Measurements from ENCODE around the gene RAB3D. TPM values are rescaled to one million over a fixed set of nuclear protein-coding genes. Genes with fewer than 3 reads are reported as not detected.
A peak's percentile ranks its signal among the peaks of the same experiment; 100 is the strongest.

The RAB3D gene
- total RNA-seq, 1 experiment from 2014 or later = 29.4 TPM

- H3K9ac ChIP-seq (ENCODE audit: extremely low read depth, insufficient read length, low read length) = no peak overlapping the region
- H3K4me3 Mint-ChIP-seq = peak overlapping the region in 1 of 2 experiments; percentile 89; a peak in 3 of 5 replicates
Measured at GRCh38 chr19:11338121-11338520, 1.3 kb downstream of the RAB3D start.

More at GRCh38 chr19:11338121-11338520, 1.3 kb downstream of the RAB3D start:
- Histone ChIP-seq H3K79me2 (ENCODE audit: insufficient read depth, low read length) (no peaks in the 10 kb centered on the region), H2BK120ac (ENCODE audit: low read depth, low read length, poor library complexity, severe bottlenecking) (no peak overlapping the region), H2BK12ac (ENCODE audit: insufficient read length, low read depth, low read length) (no peak overlapping the region), H3K23me2 (ENCODE audit: insufficient read length, low read depth, low read length, poor library complexity, severe bottlenecking) (peaks cover 8% of the 10 kb centered on the region), H3K9me3 (ENCODE audit: control insufficient read depth, low read depth, low read length) (no peaks in the 10 kb centered on the region), H3K56ac (ENCODE audit: insufficient read length, low read depth, low read length) (no peak overlapping the region), H2BK20ac (ENCODE audit: low read depth, low read length, poor library complexity, severe bottlenecking) (no peak overlapping the region), H3K4me2 (ENCODE audit: insufficient read depth, insufficient read length, low read length) (no peak overlapping the region), H3K27me3 (ENCODE audit: insufficient read depth, low read length) (no peaks in the 10 kb centered on the region), H2BK5ac (ENCODE audit: insufficient read length, low read length) (no peak overlapping the region), H4K8ac (replicated peaks; ENCODE audit: insufficient read length, low read depth, low read length) (no peak overlapping the region), H4K91ac (ENCODE audit: insufficient read length, low read depth, low read length) (no peak overlapping the region), H3K27ac (ENCODE audit: insufficient read length, low read depth, low read length) (no peak overlapping the region), H3K79me1 (ENCODE audit: insufficient read depth, low read depth, low read length, poor library complexity, severe bottlenecking) (no peaks in the 10 kb centered on the region), H3K18ac (ENCODE audit: insufficient read length, low read depth, low read length) (no peak overlapping the region), H4K20me1 (ENCODE audit: control insufficient read depth, insufficient read depth, insufficient read length) (no peaks in the 10 kb centered on the region), H3K14ac (ENCODE audit: insufficient read depth, low read length) (no peak overlapping the region), H2BK15ac (ENCODE audit: low read depth, low read length) (no peak overlapping the region), H2AK5ac (ENCODE audit: insufficient read length, low read length) (no peak overlapping the region), H4K5ac (ENCODE audit: insufficient read length, low read depth, low read length) (no peak overlapping the region), H2AFZ (ENCODE audit: low read length) (no peak overlapping the region), H3T11ph (ENCODE audit: low read length) (no peak overlapping the region), H3K23ac (ENCODE audit: insufficient read length, low read depth, low read length) (no peak overlapping the region), H3K4me1 (ENCODE audit: insufficient read depth, low read length) (no peaks in the 10 kb centered on the region), H3K4ac (ENCODE audit: low read depth, low read length) (no peak overlapping the region)
- no peaks in the 10 kb centered on the region; a peak in 1 of 5 replicates for H3K9me3 Mint-ChIP-seq
- TF ChIP-seq CTCF (conservative IDR thresholded peaks at IDR 0.05) = no peak
- H3K4me1 Mint-ChIP-seq = peaks cover 7% of the 10 kb centered on the region in 2 experiments
- no CpG with 5 or more reads among the region's 7 CpGs for WGBS (ENCODE audit: extremely low coverage, insufficient read length, low lambda C conversion rate)
- H3K36me3 Mint-ChIP-seq (ENCODE audit: insufficient read depth in 1 of 3, low read depth in 3 of 3) = peaks cover 14 to 48% (median 40%) of the 10 kb centered on the region in 3 experiments
- H3K27ac Mint-ChIP-seq = no peak overlapping the region
- no peak for DNase-seq
- H3K27me3 Mint-ChIP-seq (ENCODE audit: low read depth) = peaks cover 3% of the 10 kb centered on the region; the same call in 1 of the 2 replicates

Measured in H9 (cell line).